MM.1S (cell line): ENCODE measurements around the gene HMGB1.
A peak's percentile ranks its signal among the peaks of the same experiment; 100 is the strongest.

ENCODE experiments used
- DNase-seq: peaks from one replicate; pipeline ENCODE4 v3.0.0-alpha.2; 2015
- H2AFZ ChIP-seq: fragments of 300-600 bp; sonication (generic); 2 replicates; pipeline ENCODE4 v1.6.0; 2016; ENCODE audit warnings: antibody characterized with exemption, low read length
- H3F3A ChIP-seq: fragments of 300-600 bp; sonication (generic); 2 replicates; pipeline ENCODE4 v1.6.1; 2016; ENCODE audit warnings: mild to moderate bottlenecking, antibody characterized with exemption, low read length, moderate library complexity, mixed read lengths; ENCODE audit not compliant: insufficient read depth
- H3K27ac ChIP-seq: fragments of 300-600 bp; sonication (generic); 2 replicates; pipeline ENCODE4 v1.5.1; 2016; ENCODE audit warnings: mild to moderate bottlenecking, low read length
- H3K27me3 ChIP-seq: fragments of 300-600 bp; sonication (generic); replicated peaks from 2 replicates; pipeline ENCODE4 v1.6.0; 2016; ENCODE audit warnings: low read length; ENCODE audit not compliant: insufficient read depth
- H3K36me3 ChIP-seq: fragments of 300-600 bp; sonication (generic); replicated peaks from 2 replicates; pipeline ENCODE4 v1.6.1; 2016; ENCODE audit warnings: mild to moderate bottlenecking, low read length, mixed read lengths; ENCODE audit not compliant: insufficient read depth
- H3K4me1 ChIP-seq: fragments of 300-600 bp; sonication (generic); 2 replicates; pipeline ENCODE4 v1.6.1; 2016; ENCODE audit warnings: low read length, mixed read lengths
- H3K4me2 ChIP-seq: fragments of 300-600 bp; sonication (generic); 2 replicates; pipeline ENCODE4 v1.6.0; 2016; ENCODE audit warnings: low read depth, low read length
- H3K4me3 ChIP-seq: fragments of 300-600 bp; sonication (generic); 2 replicates; pipeline ENCODE4 v1.5.1; 2016; ENCODE audit warnings: low read length, mixed read lengths
- H3K79me2 ChIP-seq: fragments of 300-600 bp; sonication (generic); 2 replicates; pipeline ENCODE4 v1.6.1; 2016; ENCODE audit warnings: mixed run types, low read length, mixed read lengths
- H3K9ac ChIP-seq: fragments of 300-600 bp; sonication (generic); 2 replicates; pipeline ENCODE4 v1.6.1; 2016; ENCODE audit warnings: low read length, mixed read lengths
- H3K9me2 ChIP-seq: fragments of 300-600 bp; sonication (generic); replicated peaks from 2 replicates; pipeline ENCODE4 v1.6.1; 2016; ENCODE audit warnings: mild to moderate bottlenecking, low read length, mixed read lengths; ENCODE audit not compliant: insufficient read depth
- H3K9me3 ChIP-seq: fragments of 300-600 bp; sonication (generic); replicated peaks from 2 replicates; pipeline ENCODE4 v1.6.1; 2016; ENCODE audit warnings: mild to moderate bottlenecking, low read length, mixed read lengths; ENCODE audit not compliant: insufficient read depth
- H4K20me1 ChIP-seq: fragments of 300-600 bp; sonication (generic); 2 replicates; pipeline ENCODE4 v1.6.1; 2016; ENCODE audit warnings: mild to moderate bottlenecking, low read length, moderate library complexity, mixed read lengths; ENCODE audit not compliant: insufficient read depth
- CTCF ChIP-seq: fragments of 300-600 bp; sonication (generic); IDR thresholded peaks from 2 replicates; pipeline ENCODE4 v1.5.1; 2016; ENCODE audit warnings: antibody characterized with exemption, low read length, mixed read lengths
- EZH2 ChIP-seq: fragments of 300-600 bp; sonication (generic); optimal IDR thresholded peaks from 2 replicates; pipeline ENCODE3; 2017; ENCODE audit warnings: low read depth, mild to moderate bottlenecking, antibody characterized with exemption, low read length, mixed read lengths
- EZH2phosphoT487 ChIP-seq: fragments of 300-600 bp; sonication (generic); IDR thresholded peaks from 2 replicates; pipeline ENCODE4 v1.6.1; 2018; ENCODE audit warnings: antibody characterized with exemption, low read length

Gene HMGB1

GRCh38 chr13:30422054-30422839 lies 43.5 kb downstream of the HMGB1 start, which contains the start of gene UBE2L5:
Gene UBE2L5 (plus strand): TSS chr13:30422493. CDS start chr13:30427991, 5,498 bp downstream.
- H3K9ac ChIP-seq = peak within 1 kb of the TSS; percentile 53; the same call in 1 of the 2 replicates
- no peaks in the 10 kb centered on the region for H3K79me2 ChIP-seq
- peak within 1 kb of the TSS; percentile 46; the same call in 1 of the 2 replicates for H2AFZ ChIP-seq

GRCh38 chr13:30421093-30422053 lies 44.4 kb downstream of the HMGB1 start:
- Histone ChIP-seq H3K4me3 (peak overlapping the region; percentile 59), H3K9me2 (no peaks in the 10 kb centered on the region), H3K4me1 (no peaks in the 10 kb centered on the region), H3K79me2 (no peaks in the 10 kb centered on the region), H3K27ac (peak overlapping the region; percentile 43; the same call in 1 of the 2 replicates), H3K36me3 (no peaks in the 10 kb centered on the region), H4K20me1 (no peaks in the 10 kb centered on the region), H3K4me2 (peak overlapping the region; percentile 77), H2AFZ (no peak overlapping the region), H3K9me3 (no peaks in the 10 kb centered on the region), H3K9ac (peak overlapping the region; percentile 48; the same call in 1 of the 2 replicates), H3F3A (no peaks in the 10 kb centered on the region), H3K27me3 (no peaks in the 10 kb centered on the region)
- peak; percentile 40 for DNase-seq
- TF ChIP-seq EZH2phosphoT487 (no peak), EZH2 (no peak), CTCF (no peak)

More at GRCh38 chr13:30422054-30422839, 43.5 kb downstream of the HMGB1 start, which contains the start of gene UBE2L5:
- Histone ChIP-seq H3K9me3 (no peaks in the 10 kb centered on the region), H4K20me1 (no peaks in the 10 kb centered on the region), H3K9me2 (no peaks in the 10 kb centered on the region), H3K36me3 (no peaks in the 10 kb centered on the region), H3K27ac (peak within 1 kb of the TSS; percentile 43; the same call in 1 of the 2 replicates), H3K27me3 (no peaks in the 10 kb centered on the region), H3K4me2 (peak within 1 kb of the TSS; percentile 77), H3F3A (no peaks in the 10 kb centered on the region), H3K4me1 (no peaks in the 10 kb centered on the region), H3K4me3 (peak within 1 kb of the TSS; percentile 61)
- TF ChIP-seq EZH2 (no peak), CTCF (no peak)
- DNase-seq = peak; percentile 40

- TF ChIP-seq EZH2 = no peak
- no peak for TF ChIP-seq CTCF
- no peak for TF ChIP-seq EZH2phosphoT487
- H4K20me1 ChIP-seq = no peaks in the 10 kb centered on the region
- H3K9me3 ChIP-seq = no peaks in the 10 kb centered on the region
- H3F3A ChIP-seq = no peaks in the 10 kb centered on the region
- no peaks in the 10 kb centered on the region for H3K27me3 ChIP-seq
- no peaks in the 10 kb centered on the region for H3K9me2 ChIP-seq
- H3K4me2 ChIP-seq = no peak overlapping the region
- no peak overlapping the region for H3K27ac ChIP-seq
- no peak overlapping the region for H3K4me3 ChIP-seq
- H3K9ac ChIP-seq = no peak overlapping the region
- no peak overlapping the region for H2AFZ ChIP-seq
- no peak for DNase-seq
- no peaks in the 10 kb centered on the region for H3K4me1 ChIP-seq
- H3K36me3 ChIP-seq = no peaks in the 10 kb centered on the region
- H3K79me2 ChIP-seq = no peaks in the 10 kb centered on the region
Measured at GRCh38 chr13:30418717-30419459, 46.8 kb downstream of the HMGB1 start.
